ENCODE results near the gene PPFIA2.

PPFIA2 gene

GRCh38 chr12:81416571-81416970 lies 342.6 kb downstream of the PPFIA2 start:
- DNase-seq: no peak
- Histone ChIP-seq H3K4me1 (ENCODE audit: control extremely low read depth in 1 of 4, control insufficient read depth in 4 of 4, insufficient read depth in 4 of 4, low read length in 3 of 4) (no peaks in the 10 kb centered on the region), H3K27ac (ENCODE audit: insufficient read depth in 1 of 2, low read depth in 1 of 2, low read length in 2 of 2, poor library complexity in 1 of 2, severe bottlenecking in 2 of 2) (no peak overlapping the region), H3K27me3 (replicated peaks in 2 of 5; ENCODE audit: control insufficient read depth in 4 of 5, insufficient read depth in 5 of 5, low read length in 4 of 5) (no peaks in the 10 kb centered on the region), H3K4me3 (ENCODE audit: control insufficient read depth in 1 of 7, extremely low read depth in 1 of 7, insufficient read depth in 4 of 7, low read depth in 2 of 7, low read length in 6 of 7) (no peak overlapping the region), H3K36me3 (ENCODE audit: control insufficient read depth in 4 of 4, insufficient read depth in 4 of 4, low read length in 3 of 4) (no peaks in the 10 kb centered on the region), H3K9me3 (ENCODE audit: control extremely low read depth in 1 of 5, control insufficient read depth in 4 of 5, insufficient read depth in 2 of 5, low read depth in 1 of 5, low read length in 4 of 5) (peaks cover 0 to 4% (median 0%) of the 10 kb centered on the region in 5 experiments)
- POLR2A ChIA-PET: no interaction called here
- no CpG with 5 or more reads among the region's 1 CpG for WGBS (ENCODE audit: insufficient coverage)
- CTCF ChIA-PET: no interaction called here

- Histone ChIP-seq H3K27ac (ENCODE audit: insufficient read depth in 1 of 2, low read depth in 1 of 2, low read length in 2 of 2, poor library complexity in 1 of 2, severe bottlenecking in 2 of 2) (no peak overlapping the region), H3K4me3 (ENCODE audit: control insufficient read depth in 1 of 7, extremely low read depth in 1 of 7, insufficient read depth in 4 of 7, low read depth in 2 of 7, low read length in 6 of 7) (no peak overlapping the region), H3K4me1 (ENCODE audit: control extremely low read depth in 1 of 4, control insufficient read depth in 4 of 4, insufficient read depth in 4 of 4, low read length in 3 of 4) (no peaks in the 10 kb centered on the region), H3K36me3 (ENCODE audit: control insufficient read depth in 4 of 4, insufficient read depth in 4 of 4, low read length in 3 of 4) (no peaks in the 10 kb centered on the region), H3K27me3 (replicated peaks in 2 of 5; ENCODE audit: control insufficient read depth in 4 of 5, insufficient read depth in 5 of 5, low read length in 4 of 5) (no peaks in the 10 kb centered on the region), H3K9me3 (ENCODE audit: control extremely low read depth in 1 of 5, control insufficient read depth in 4 of 5, insufficient read depth in 2 of 5, low read depth in 1 of 5, low read length in 4 of 5) (no peaks in the 10 kb centered on the region)
- DNase-seq: no peak
- ChIA-PET CTCF (no interaction called here), POLR2A (no interaction called here)
These were observed 344.7 kb downstream of the PPFIA2 start for GRCh38 chr12:81414441-81414840.

GRCh38 chr12:81412940-81413339 lies 346.2 kb downstream of the PPFIA2 start:
- H3K4me3 ChIP-seq (ENCODE audit: control insufficient read depth in 1 of 7, extremely low read depth in 1 of 7, insufficient read depth in 4 of 7, low read depth in 2 of 7, low read length in 6 of 7): no peak overlapping the region
- POLR2A ChIA-PET: no interaction called here
- WGBS (ENCODE audit: insufficient coverage): 44% methylated on average over 1 of the region's 1 CpG
- CTCF ChIA-PET: no interaction called here
- DNase-seq: no peak
- H3K4me1 ChIP-seq (ENCODE audit: control extremely low read depth in 1 of 4, control insufficient read depth in 4 of 4, insufficient read depth in 4 of 4, low read length in 3 of 4): no peaks in the 10 kb centered on the region
- no peak overlapping the region for H3K27ac ChIP-seq (ENCODE audit: insufficient read depth in 1 of 2, low read depth in 1 of 2, low read length in 2 of 2, poor library complexity in 1 of 2, severe bottlenecking in 2 of 2)
- no peaks in the 10 kb centered on the region for H3K36me3 ChIP-seq (ENCODE audit: control insufficient read depth in 4 of 4, insufficient read depth in 4 of 4, low read length in 3 of 4)
- no peaks in the 10 kb centered on the region for H3K9me3 ChIP-seq (ENCODE audit: control extremely low read depth in 1 of 5, control insufficient read depth in 4 of 5, insufficient read depth in 2 of 5, low read depth in 1 of 5, low read length in 4 of 5)
- H3K27me3 ChIP-seq (replicated peaks in 2 of 5; ENCODE audit: control insufficient read depth in 4 of 5, insufficient read depth in 5 of 5, low read length in 4 of 5): no peaks in the 10 kb centered on the region

GRCh38 chr12:81403348-81403747 lies 355.8 kb downstream of the PPFIA2 start:
- Histone ChIP-seq H3K27ac (ENCODE audit: insufficient read depth in 1 of 2, low read depth in 1 of 2, low read length in 2 of 2, poor library complexity in 1 of 2, severe bottlenecking in 2 of 2) (no peak overlapping the region), H3K9me3 (ENCODE audit: control extremely low read depth in 1 of 5, control insufficient read depth in 4 of 5, insufficient read depth in 2 of 5, low read depth in 1 of 5, low read length in 4 of 5) (no peaks in the 10 kb centered on the region), H3K36me3 (ENCODE audit: control insufficient read depth in 4 of 4, insufficient read depth in 4 of 4, low read length in 3 of 4) (no peaks in the 10 kb centered on the region), H3K27me3 (replicated peaks in 2 of 5; ENCODE audit: control insufficient read depth in 4 of 5, insufficient read depth in 5 of 5, low read length in 4 of 5) (no peaks in the 10 kb centered on the region), H3K4me1 (ENCODE audit: control extremely low read depth in 1 of 4, control insufficient read depth in 4 of 4, insufficient read depth in 4 of 4, low read length in 3 of 4) (no peaks in the 10 kb centered on the region), H3K4me3 (ENCODE audit: control insufficient read depth in 1 of 7, extremely low read depth in 1 of 7, insufficient read depth in 4 of 7, low read depth in 2 of 7, low read length in 6 of 7) (no peak overlapping the region)
- no peak for DNase-seq
- CTCF ChIA-PET: no interaction called here
- POLR2A ChIA-PET: no interaction called here
- no CpG with 5 or more reads among the region's 1 CpG for WGBS (ENCODE audit: insufficient coverage)

GRCh38 chr12:81401241-81401640 lies 357.9 kb downstream of the PPFIA2 start:
- Histone ChIP-seq H3K4me1 (ENCODE audit: control extremely low read depth in 1 of 4, control insufficient read depth in 4 of 4, insufficient read depth in 4 of 4, low read length in 3 of 4) (no peaks in the 10 kb centered on the region), H3K4me3 (ENCODE audit: control insufficient read depth in 1 of 7, extremely low read depth in 1 of 7, insufficient read depth in 4 of 7, low read depth in 2 of 7, low read length in 6 of 7) (no peak overlapping the region), H3K27me3 (replicated peaks in 2 of 5; ENCODE audit: control insufficient read depth in 4 of 5, insufficient read depth in 5 of 5, low read length in 4 of 5) (no peaks in the 10 kb centered on the region), H3K9me3 (ENCODE audit: control extremely low read depth in 1 of 5, control insufficient read depth in 4 of 5, insufficient read depth in 2 of 5, low read depth in 1 of 5, low read length in 4 of 5) (no peaks in the 10 kb centered on the region), H3K36me3 (ENCODE audit: control insufficient read depth in 4 of 4, insufficient read depth in 4 of 4, low read length in 3 of 4) (no peaks in the 10 kb centered on the region), H3K27ac (ENCODE audit: insufficient read depth in 1 of 2, low read depth in 1 of 2, low read length in 2 of 2, poor library complexity in 1 of 2, severe bottlenecking in 2 of 2) (no peak overlapping the region)
- DNase-seq: no peak
- POLR2A ChIA-PET: no interaction called here
- no CpG with 5 or more reads among the region's 2 CpGs for WGBS (ENCODE audit: insufficient coverage)
- CTCF ChIA-PET: no interaction called here

GRCh38 chr12:81400024-81400423 lies 359.1 kb downstream of the PPFIA2 start:
- H3K4me1 ChIP-seq (ENCODE audit: control extremely low read depth in 1 of 4, control insufficient read depth in 4 of 4, insufficient read depth in 4 of 4, low read length in 3 of 4): no peaks in the 10 kb centered on the region
- WGBS (ENCODE audit: insufficient coverage): no CpG with 5 or more reads among the region's 1 CpG
- H3K36me3 ChIP-seq (ENCODE audit: control insufficient read depth in 4 of 4, insufficient read depth in 4 of 4, low read length in 3 of 4): no peaks in the 10 kb centered on the region
- H3K27ac ChIP-seq (ENCODE audit: insufficient read depth in 1 of 2, low read depth in 1 of 2, low read length in 2 of 2, poor library complexity in 1 of 2, severe bottlenecking in 2 of 2): no peak overlapping the region
- ChIA-PET CTCF (no interaction called here), POLR2A (no interaction called here)
- no peaks in the 10 kb centered on the region for H3K9me3 ChIP-seq (ENCODE audit: control extremely low read depth in 1 of 5, control insufficient read depth in 4 of 5, insufficient read depth in 2 of 5, low read depth in 1 of 5, low read length in 4 of 5)
- no peaks in the 10 kb centered on the region for H3K27me3 ChIP-seq (replicated peaks in 2 of 5; ENCODE audit: control insufficient read depth in 4 of 5, insufficient read depth in 5 of 5, low read length in 4 of 5)
- no peak for DNase-seq
- no peak overlapping the region for H3K4me3 ChIP-seq (ENCODE audit: control insufficient read depth in 1 of 7, extremely low read depth in 1 of 7, insufficient read depth in 4 of 7, low read depth in 2 of 7, low read length in 6 of 7)

GRCh38 chr12:81395431-81395830 lies 363.7 kb downstream of the PPFIA2 start:
- no peak for DNase-seq
- Histone ChIP-seq H3K4me1 (ENCODE audit: control extremely low read depth in 1 of 4, control insufficient read depth in 4 of 4, insufficient read depth in 4 of 4, low read length in 3 of 4) (no peaks in the 10 kb centered on the region), H3K9me3 (ENCODE audit: control extremely low read depth in 1 of 5, control insufficient read depth in 4 of 5, insufficient read depth in 2 of 5, low read depth in 1 of 5, low read length in 4 of 5) (no peaks in the 10 kb centered on the region), H3K27me3 (replicated peaks in 2 of 5; ENCODE audit: control insufficient read depth in 4 of 5, insufficient read depth in 5 of 5, low read length in 4 of 5) (no peaks in the 10 kb centered on the region), H3K36me3 (ENCODE audit: control insufficient read depth in 4 of 4, insufficient read depth in 4 of 4, low read length in 3 of 4) (no peaks in the 10 kb centered on the region), H3K27ac (ENCODE audit: insufficient read depth in 1 of 2, low read depth in 1 of 2, low read length in 2 of 2, poor library complexity in 1 of 2, severe bottlenecking in 2 of 2) (no peak overlapping the region), H3K4me3 (ENCODE audit: control insufficient read depth in 1 of 7, extremely low read depth in 1 of 7, insufficient read depth in 4 of 7, low read depth in 2 of 7, low read length in 6 of 7) (no peak overlapping the region)
- ChIA-PET CTCF (no interaction called here), POLR2A (no interaction called here)
- 75% methylated on average over 3 of the region's 3 CpGs for WGBS (ENCODE audit: insufficient coverage)
